Glomerular visceral epithelial cell (primary cell): ENCODE results near the gene KLHL17.

Experiments used
- DNase-seq: peaks from one replicate; pipeline ENCODE4 v3.0.0-alpha.2; 2016; ENCODE audit errors: extremely low spot score

KLHL17 gene

DNA sequence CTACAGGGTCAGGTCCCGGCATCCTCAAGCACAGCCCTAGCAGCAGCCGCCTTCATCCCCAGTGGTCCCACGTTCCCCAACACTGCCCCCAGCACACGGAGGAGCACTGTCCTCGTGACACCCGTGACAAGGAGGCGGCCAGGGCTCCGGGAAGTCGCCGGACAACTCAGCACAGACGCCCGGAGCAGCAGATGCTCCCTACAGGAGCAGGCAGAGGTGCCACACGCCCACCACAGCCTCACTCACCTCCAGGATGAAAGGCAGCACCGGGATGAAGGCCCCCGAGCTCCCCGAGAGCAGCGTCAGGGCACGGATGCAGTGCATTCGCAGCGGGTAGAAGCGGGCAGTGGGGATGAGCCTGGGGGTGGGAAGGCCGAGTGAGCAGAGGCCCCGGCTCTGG, 9.5 kb upstream of the KLHL17 start:
- DNase-seq: no peak

GRCh38 chr1:951364-951763, 9.0 kb upstream of the KLHL17 start:
- no peak for DNase-seq

GRCh38 chr1:952201-952600, 8.2 kb upstream of the KLHL17 start:
- no peak for DNase-seq

- DNase-seq: no peak
Measured at GRCh38 chr1:952603-953002, 7.8 kb upstream of the KLHL17 start.

- no peak for DNase-seq
Measured at GRCh38 chr1:953524-954320, 6.7 kb upstream of the KLHL17 start.

DNA sequence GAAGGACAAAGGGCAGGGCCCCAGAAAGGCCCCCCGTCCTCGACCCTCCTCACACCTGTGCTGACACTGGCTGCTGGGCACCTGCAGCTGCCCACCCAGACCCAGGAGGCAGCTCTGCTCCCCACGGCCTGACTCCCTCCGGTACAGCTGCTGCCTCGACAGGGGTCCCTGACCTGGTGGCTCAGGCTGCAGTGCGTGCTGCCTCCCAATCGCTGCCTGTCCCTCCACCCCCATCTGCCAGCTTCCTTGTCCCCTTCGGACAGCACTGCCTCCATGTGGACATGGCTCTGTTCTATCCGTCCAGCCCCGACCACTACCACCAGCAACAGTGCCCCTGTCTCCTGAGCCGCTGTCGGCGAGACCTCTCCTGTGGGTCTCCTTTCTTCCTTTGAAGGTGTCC, 5.5 kb upstream of the KLHL17 start:
- DNase-seq: no peak

DNA sequence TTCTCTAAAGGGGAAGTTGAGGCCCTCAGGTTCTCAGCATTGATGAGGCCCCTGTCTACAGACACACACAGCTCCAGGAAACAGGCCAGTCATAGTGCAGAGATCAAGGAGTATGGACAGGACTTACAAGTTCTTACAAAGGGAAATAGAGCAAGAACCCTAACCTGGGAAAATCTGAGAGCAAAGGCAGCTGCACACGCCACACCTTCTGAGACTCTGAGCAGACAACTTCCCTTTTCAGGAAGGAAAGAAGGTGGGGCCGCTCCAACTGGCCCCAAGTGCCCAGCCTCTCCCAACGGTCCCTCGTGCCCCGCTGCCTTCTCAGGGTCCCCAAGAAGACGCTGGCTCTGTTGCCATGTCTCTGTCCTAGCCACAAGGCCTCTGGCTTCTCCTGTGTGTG, 4.9 kb upstream of the KLHL17 start:
- no peak for DNase-seq

DNA sequence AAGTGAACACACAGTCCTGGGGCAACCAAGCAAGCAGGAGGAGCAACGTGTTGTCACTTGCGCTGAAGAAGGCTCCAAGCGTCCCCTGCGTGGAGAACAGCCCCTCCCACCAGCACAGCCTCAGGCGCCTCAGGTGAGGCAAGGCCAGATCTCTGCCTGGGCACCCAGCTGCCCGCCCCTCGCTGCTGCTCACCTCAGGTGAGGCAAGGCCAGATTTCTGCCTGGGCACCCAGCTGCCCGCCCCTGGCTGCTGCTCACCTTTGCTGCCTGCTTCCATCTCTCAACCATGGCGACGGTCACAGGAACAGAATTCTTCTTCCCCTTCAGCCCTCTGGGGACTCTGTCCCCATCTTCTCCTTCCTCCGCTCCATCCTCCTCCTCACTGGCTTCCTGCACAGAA, 3.7 kb upstream of the KLHL17 start:
- no peak for DNase-seq

- peak; percentile 91 for DNase-seq
Measured at GRCh38 chr1:958823-959730, 1.3 kb upstream of the KLHL17 start, which contains the start of gene NOC2L. NOC2L (minus strand) TSS chr1:959256; CDS start chr1:959240, 16 bp downstream.

GRCh38 chr1:959731-960362, 537 bp upstream of the KLHL17 start:
- no peak for DNase-seq

GRCh38 chr1:961132-961669, 817 bp downstream of the KLHL17 start:
- no peak for DNase-seq

DNA sequence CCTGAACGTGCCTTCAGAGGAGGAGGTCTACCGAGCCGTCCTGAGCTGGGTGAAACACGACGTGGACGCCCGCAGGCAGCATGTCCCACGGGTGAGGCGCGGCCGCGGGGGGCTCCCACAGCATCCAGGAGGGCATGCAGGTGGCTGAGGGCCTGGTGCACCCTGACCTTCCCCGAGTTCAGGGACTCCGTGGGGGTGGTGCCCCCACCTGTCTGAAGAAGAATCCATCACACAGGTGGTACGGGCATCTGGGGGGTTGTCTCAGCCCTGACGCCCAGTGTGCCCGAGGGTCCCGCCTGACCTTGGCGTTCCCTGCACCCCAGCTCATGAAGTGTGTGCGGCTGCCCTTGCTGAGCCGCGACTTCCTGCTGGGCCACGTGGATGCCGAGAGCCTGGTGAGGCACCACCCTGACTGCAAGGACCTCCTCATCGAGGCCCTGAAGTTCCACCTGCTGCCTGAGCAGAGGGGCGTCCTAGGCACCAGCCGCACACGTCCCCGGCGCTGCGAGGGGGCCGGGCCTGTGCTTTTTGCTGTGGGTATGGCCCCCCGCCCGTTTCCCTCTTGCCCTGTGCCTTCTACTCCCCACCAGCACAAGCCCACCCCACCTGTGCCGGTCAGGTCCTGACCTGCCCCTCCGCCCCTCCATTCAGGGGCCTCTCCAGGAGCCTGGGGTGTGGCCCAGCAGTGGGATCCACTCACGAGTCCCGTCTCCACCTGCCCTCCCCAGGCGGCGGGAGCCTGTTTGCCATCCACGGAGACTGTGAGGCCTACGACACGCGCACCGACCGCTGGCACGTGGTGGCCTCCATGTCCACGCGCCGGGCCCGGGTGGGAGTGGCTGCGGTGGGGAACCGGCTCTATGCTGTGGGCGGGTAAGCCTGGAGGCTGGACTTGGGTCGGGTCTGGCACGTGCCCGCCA, 2.3 kb downstream of the KLHL17 start:
- no peak for DNase-seq

DNA sequence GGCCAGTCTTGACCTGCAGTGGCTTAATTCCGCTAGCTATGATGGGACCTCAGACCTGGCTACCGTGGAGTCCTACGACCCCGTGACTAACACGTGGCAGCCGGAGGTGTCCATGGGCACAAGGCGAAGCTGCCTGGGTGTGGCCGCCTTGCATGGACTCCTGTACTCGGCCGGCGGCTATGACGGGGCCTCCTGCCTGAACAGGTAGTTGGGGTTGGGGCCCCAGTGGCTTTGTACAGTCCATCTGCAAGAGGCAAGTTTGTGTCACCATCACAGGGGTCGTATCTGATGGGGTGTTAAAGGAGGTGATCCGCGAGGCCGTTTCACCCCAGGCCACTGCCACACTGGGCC, 2.9 kb downstream of the KLHL17 start:
- no peak for DNase-seq

- no peak for DNase-seq
Measured at GRCh38 chr1:963746-964525, 3.6 kb downstream of the KLHL17 start.

DNA sequence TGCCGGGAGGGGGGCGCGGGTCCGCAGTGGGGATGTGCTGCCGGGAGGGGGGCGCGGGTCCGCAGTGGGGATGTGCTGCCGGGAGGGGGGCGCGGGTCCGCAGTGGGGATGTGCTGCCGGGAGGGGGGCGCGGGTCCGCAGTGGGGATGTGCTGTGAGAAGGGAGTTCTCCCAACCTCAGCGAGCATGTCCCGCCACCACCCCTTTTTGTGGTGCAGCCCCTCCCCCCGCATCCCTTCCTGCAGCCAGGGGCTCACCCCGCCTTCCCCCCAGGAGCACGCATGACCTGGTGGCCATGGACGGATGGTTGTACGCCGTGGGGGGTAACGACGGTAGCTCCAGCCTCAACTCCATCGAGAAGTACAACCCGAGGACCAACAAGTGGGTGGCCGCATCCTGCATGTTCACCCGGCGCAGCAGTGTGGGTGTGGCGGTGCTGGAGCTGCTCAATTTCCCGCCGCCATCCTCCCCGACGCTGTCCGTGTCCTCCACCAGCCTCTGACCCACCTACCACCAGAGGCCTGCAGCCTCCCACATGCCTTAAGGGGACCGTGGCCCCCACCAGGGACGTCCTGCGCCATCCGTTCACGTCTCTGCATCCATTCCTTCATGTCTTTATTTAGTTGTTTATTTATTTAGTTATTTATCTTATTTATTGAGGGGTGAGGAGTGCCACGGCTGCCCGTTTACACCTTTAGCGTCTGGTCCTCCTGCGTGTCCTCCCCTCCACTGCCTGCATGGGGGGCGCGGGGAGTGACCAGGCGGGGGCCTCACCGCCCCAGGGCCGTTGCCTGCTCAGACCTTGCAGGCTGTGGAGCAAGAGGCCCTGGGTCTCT, 4.5 kb downstream of the KLHL17 start:
- DNase-seq: no peak

DNA sequence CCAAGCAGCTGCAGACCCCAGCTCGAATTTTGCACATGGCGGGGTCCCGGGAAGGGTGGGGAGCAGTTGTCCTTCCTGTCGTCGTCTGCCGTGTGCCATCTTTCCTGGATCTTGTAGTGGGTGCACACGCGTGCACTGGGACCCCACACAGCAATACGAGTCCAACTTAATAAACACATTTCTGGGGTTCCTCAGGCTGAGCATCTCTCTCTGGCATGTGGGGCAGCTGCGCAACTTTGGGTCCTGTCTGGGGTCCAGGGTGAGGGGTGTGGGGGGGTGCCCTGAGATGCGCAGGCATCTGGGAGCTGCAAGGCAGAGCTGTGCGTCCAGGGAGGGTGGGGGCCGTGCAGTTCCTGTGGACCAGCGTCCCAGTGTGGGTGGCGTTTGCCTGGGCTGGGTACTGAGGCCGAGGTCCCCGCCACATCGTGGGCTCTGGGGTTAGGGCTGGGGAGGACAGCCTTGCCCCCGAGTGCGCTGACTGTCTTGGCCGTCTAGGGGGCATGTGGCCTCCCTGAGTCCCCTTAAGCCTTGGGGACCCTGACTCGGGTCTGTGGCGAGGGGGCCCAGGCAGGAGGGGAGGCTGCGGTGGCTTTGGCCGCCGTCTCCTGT, 5.2 kb downstream of the KLHL17 start:
- DNase-seq: no peak

GRCh38 chr1:966135-966703, 5.8 kb downstream of the KLHL17 start, which contains the start of gene PLEKHN1:
PLEKHN1 (plus strand) TSS chr1:966482; CDS start chr1:966532, 50 bp downstream.
- DNase-seq: peak; percentile 79

DNA sequence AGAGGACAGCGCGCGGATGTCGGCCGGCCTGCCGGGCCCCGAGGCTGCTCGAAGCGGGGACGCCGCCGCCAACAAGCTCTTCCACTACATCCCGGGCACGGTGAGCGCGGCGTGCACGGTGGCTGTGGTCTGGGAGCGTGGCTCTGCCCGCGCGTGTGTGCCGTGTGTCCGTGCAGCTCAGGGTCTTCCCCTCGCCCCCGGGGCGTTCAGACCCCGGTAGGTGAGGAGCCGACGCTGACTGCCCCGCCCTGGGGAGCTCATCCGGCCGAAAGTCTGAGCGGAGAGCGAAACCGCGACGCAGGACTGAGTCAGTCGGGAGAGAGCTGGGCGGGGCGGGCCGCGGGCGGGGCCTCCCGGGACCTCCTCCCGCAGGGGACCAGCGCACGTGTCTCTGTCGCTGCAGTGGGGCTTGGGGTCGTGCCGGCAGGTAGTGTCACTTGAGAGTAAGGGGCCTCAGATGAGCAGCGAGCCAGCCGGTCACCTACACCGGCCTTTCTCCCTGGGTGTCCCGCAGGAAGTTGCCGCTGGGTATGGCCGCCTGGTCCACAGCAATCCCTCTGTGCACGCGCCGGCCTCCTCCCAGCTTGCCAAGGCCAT, 6.4 kb downstream of the KLHL17 start:
- peak; percentile 80 for DNase-seq
